ENCODE measurements around the gene RNF2.

The RNF2 gene

GRCh38 chr1:185083818-185084217 is 38.5 kb downstream of the RNF2 start:
- no peak overlapping the region for H3K4ac ChIP-seq (ENCODE audit: low read length)
- H3K18ac ChIP-seq (ENCODE audit: low read length) = no peak overlapping the region
- peaks cover 2 to 18% of the 10 kb centered on the region in 2 donors for H3K36me3 ChIP-seq (replicated peaks in 1 of 2; ENCODE audit: control insufficient read depth in 2 of 2, insufficient read depth in 2 of 2, low read length in 2 of 2)
- WGBS, 2 donors (ENCODE audit: extremely low coverage in 2 of 2, insufficient read length in 2 of 2, insufficient replicate concordance in 1 of 2) = no CpG with 5 or more reads among the region's 2 CpGs
- H4K91ac ChIP-seq (ENCODE audit: low read depth, low read length, poor library complexity) = no peak overlapping the region
- H3K14ac ChIP-seq (ENCODE audit: low read length) = no peak overlapping the region
- DNase-seq (ENCODE audit: low spot score) = no peak
- H2BK12ac ChIP-seq (ENCODE audit: low read length) = no peak overlapping the region
- H4K8ac ChIP-seq (ENCODE audit: low read depth, low read length) = no peak overlapping the region
- no peaks in the 10 kb centered on the region for H3K27me3 ChIP-seq (ENCODE audit: control insufficient read depth in 3 of 3, insufficient read depth in 3 of 3, low read depth in 1 of 3, low read length in 3 of 3)
- H2BK15ac ChIP-seq (ENCODE audit: low read length) = no peak overlapping the region
- no peak overlapping the region for H2BK120ac ChIP-seq (ENCODE audit: low read depth, low read length)
- no peak overlapping the region for H2BK5ac ChIP-seq (ENCODE audit: low read length)
- H3K23ac ChIP-seq (ENCODE audit: low read depth, low read length, poor library complexity) = no peak overlapping the region
- H3K4me3 ChIP-seq (ENCODE audit: low read length in 2 of 2) = no peak overlapping the region
- H3K9me3 ChIP-seq (replicated peaks in 1 of 2; ENCODE audit: control insufficient read depth in 2 of 2, insufficient read depth in 1 of 2, low read depth in 1 of 2, low read length in 2 of 2) = peaks cover 0 to 9% of the 10 kb centered on the region in 2 donors
- no peak overlapping the region for H3K9ac ChIP-seq (ENCODE audit: low read depth, low read length, poor library complexity)
- no peaks in the 10 kb centered on the region for H3K79me1 ChIP-seq (ENCODE audit: low read depth, low read length)
- H2AK5ac ChIP-seq (ENCODE audit: low read depth, low read length) = no peak overlapping the region
- H3K4me2 ChIP-seq (ENCODE audit: insufficient read depth, low read length, poor library complexity, severe bottlenecking) = no peak overlapping the region
- no peak overlapping the region for H2AFZ ChIP-seq (ENCODE audit: low read length)
- no peak overlapping the region for H3K27ac ChIP-seq (replicated peaks; ENCODE audit: low read length)
- no peaks in the 10 kb centered on the region for H3K4me1 ChIP-seq (ENCODE audit: control insufficient read depth in 2 of 2, insufficient read depth in 1 of 2, low read depth in 1 of 2, low read length in 2 of 2)

DNA sequence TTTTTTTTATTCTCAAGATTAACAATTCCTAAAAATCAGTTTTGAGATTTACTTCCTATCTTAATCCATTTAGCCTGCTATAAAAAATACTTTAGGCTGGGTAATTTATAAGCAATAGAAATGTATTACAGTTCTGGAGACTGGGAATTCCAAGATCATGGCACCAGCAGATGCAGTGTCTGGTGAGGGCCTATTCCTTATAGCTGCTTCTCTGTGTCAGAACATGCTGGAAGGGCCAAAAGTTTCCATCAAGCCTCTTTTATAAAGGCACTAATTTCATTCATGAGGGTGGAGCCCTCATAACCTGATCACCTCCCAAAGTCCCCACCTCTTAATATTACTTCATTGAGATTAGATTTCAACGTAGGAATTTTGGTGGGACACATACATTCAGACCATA is 41.7 kb downstream of the RNF2 start:
- Histone ChIP-seq H3K79me1 (ENCODE audit: low read depth, low read length) (peaks cover 1% of the 10 kb centered on the region), H2BK12ac (ENCODE audit: low read length) (no peak overlapping the region), H3K4me1 (ENCODE audit: control insufficient read depth in 2 of 2, insufficient read depth in 1 of 2, low read depth in 1 of 2, low read length in 2 of 2) (no peaks in the 10 kb centered on the region), H2BK15ac (ENCODE audit: low read length) (no peak overlapping the region), H4K8ac (ENCODE audit: low read depth, low read length) (no peak overlapping the region), H3K27me3 (ENCODE audit: control insufficient read depth in 3 of 3, insufficient read depth in 3 of 3, low read depth in 1 of 3, low read length in 3 of 3) (no peaks in the 10 kb centered on the region), H3K4me2 (ENCODE audit: insufficient read depth, low read length, poor library complexity, severe bottlenecking) (no peak overlapping the region), H2AFZ (ENCODE audit: low read length) (no peak overlapping the region), H3K36me3 (replicated peaks in 1 of 2; ENCODE audit: control insufficient read depth in 2 of 2, insufficient read depth in 2 of 2, low read length in 2 of 2) (peaks cover 9 to 49% of the 10 kb centered on the region in 2 donors), H3K18ac (ENCODE audit: low read length) (no peak overlapping the region), H3K9me3 (replicated peaks in 1 of 2; ENCODE audit: control insufficient read depth in 2 of 2, insufficient read depth in 1 of 2, low read depth in 1 of 2, low read length in 2 of 2) (peaks cover 0 to 7% of the 10 kb centered on the region in 2 donors), H3K4me3 (ENCODE audit: low read length in 2 of 2) (no peak overlapping the region), H2BK5ac (ENCODE audit: low read length) (no peak overlapping the region), H3K14ac (ENCODE audit: low read length) (no peak overlapping the region), H3K27ac (replicated peaks; ENCODE audit: low read length) (no peak overlapping the region), H3K4ac (ENCODE audit: low read length) (no peak overlapping the region), H2AK5ac (ENCODE audit: low read depth, low read length) (no peak overlapping the region), H3K9ac (ENCODE audit: low read depth, low read length, poor library complexity) (no peak overlapping the region), H4K91ac (ENCODE audit: low read depth, low read length, poor library complexity) (no peak overlapping the region), H3K23ac (ENCODE audit: low read depth, low read length, poor library complexity) (no peak overlapping the region), H2BK120ac (ENCODE audit: low read depth, low read length) (no peak overlapping the region)
- no peak for DNase-seq (ENCODE audit: low spot score)
- WGBS, 2 donors (ENCODE audit: extremely low coverage in 2 of 2, insufficient read length in 2 of 2, insufficient replicate concordance in 1 of 2) = no CpG with 5 or more reads among the region's 1 CpG

DNA sequence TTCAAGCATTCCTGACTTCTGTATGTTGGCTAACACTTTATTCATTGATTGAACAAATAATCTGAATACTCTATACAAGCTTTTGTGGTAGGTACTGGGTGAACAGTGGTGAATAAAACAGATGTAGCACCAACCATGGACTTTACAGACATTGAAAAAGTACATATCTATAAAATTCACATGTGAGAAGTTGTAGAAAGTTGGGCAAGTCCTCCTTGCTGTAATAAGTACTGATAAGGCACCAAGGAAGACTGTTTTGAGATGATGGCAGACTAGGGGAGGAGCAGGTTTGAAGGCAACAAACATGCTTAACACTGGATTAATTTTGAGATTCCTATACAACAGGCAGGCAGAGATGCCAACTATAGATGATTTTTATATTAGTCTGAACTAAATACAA is 42.4 kb downstream of the RNF2 start:
- Histone ChIP-seq H3K4me2 (ENCODE audit: insufficient read depth, low read length, poor library complexity, severe bottlenecking) (no peak overlapping the region), H2AFZ (ENCODE audit: low read length) (no peak overlapping the region), H2AK5ac (ENCODE audit: low read depth, low read length) (no peak overlapping the region), H3K9me3 (replicated peaks in 1 of 2; ENCODE audit: control insufficient read depth in 2 of 2, insufficient read depth in 1 of 2, low read depth in 1 of 2, low read length in 2 of 2) (peaks cover 0 to 7% of the 10 kb centered on the region in 2 donors), H2BK12ac (ENCODE audit: low read length) (no peak overlapping the region), H4K8ac (ENCODE audit: low read depth, low read length) (no peak overlapping the region), H3K9ac (ENCODE audit: low read depth, low read length, poor library complexity) (no peak overlapping the region), H2BK5ac (ENCODE audit: low read length) (no peak overlapping the region), H3K27me3 (ENCODE audit: control insufficient read depth in 3 of 3, insufficient read depth in 3 of 3, low read depth in 1 of 3, low read length in 3 of 3) (no peaks in the 10 kb centered on the region), H4K91ac (ENCODE audit: low read depth, low read length, poor library complexity) (no peak overlapping the region), H3K4me1 (ENCODE audit: control insufficient read depth in 2 of 2, insufficient read depth in 1 of 2, low read depth in 1 of 2, low read length in 2 of 2) (no peaks in the 10 kb centered on the region), H3K18ac (ENCODE audit: low read length) (no peak overlapping the region), H3K36me3 (replicated peaks in 1 of 2; ENCODE audit: control insufficient read depth in 2 of 2, insufficient read depth in 2 of 2, low read length in 2 of 2) (peaks cover 9 to 55% of the 10 kb centered on the region in 2 donors), H3K79me1 (ENCODE audit: low read depth, low read length) (peaks cover 1% of the 10 kb centered on the region), H3K4me3 (ENCODE audit: low read length in 2 of 2) (no peak overlapping the region), H2BK15ac (ENCODE audit: low read length) (no peak overlapping the region), H3K14ac (ENCODE audit: low read length) (no peak overlapping the region), H3K4ac (ENCODE audit: low read length) (no peak overlapping the region), H3K27ac (replicated peaks; ENCODE audit: low read length) (no peak overlapping the region), H3K23ac (ENCODE audit: low read depth, low read length, poor library complexity) (no peak overlapping the region), H2BK120ac (ENCODE audit: low read depth, low read length) (no peak overlapping the region)
- DNase-seq (ENCODE audit: low spot score) = no peak

DNA sequence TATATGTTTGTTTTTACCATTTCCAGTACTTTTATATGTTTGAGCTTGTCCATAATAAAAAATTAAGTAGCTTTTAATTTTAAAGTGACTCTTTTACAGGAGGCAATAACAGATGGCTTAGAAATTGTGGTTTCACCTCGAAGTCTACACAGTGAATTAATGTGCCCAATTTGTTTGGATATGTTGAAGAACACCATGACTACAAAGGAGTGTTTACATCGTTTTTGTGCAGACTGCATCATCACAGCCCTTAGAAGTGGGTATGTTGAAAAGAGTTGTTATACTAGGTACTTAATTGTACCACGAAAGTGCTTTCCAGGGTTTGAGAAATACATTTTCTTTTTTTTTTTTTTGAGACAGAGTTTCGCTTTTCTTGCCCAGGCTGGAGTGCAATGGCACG is 46.1 kb downstream of the RNF2 start:
- Histone ChIP-seq H3K9ac (ENCODE audit: low read depth, low read length, poor library complexity) (no peak overlapping the region), H2AFZ (ENCODE audit: low read length) (no peak overlapping the region), H3K27me3 (ENCODE audit: control insufficient read depth in 3 of 3, insufficient read depth in 3 of 3, low read depth in 1 of 3, low read length in 3 of 3) (no peaks in the 10 kb centered on the region), H3K79me1 (ENCODE audit: low read depth, low read length) (peaks cover 1% of the 10 kb centered on the region), H3K14ac (ENCODE audit: low read length) (no peak overlapping the region), H4K8ac (ENCODE audit: low read depth, low read length) (no peak overlapping the region), H3K18ac (ENCODE audit: low read length) (no peak overlapping the region), H3K23ac (ENCODE audit: low read depth, low read length, poor library complexity) (no peak overlapping the region), H3K36me3 (replicated peaks in 1 of 2; ENCODE audit: control insufficient read depth in 2 of 2, insufficient read depth in 2 of 2, low read length in 2 of 2) (peaks cover 12 to 92% of the 10 kb centered on the region in 2 donors), H4K91ac (ENCODE audit: low read depth, low read length, poor library complexity) (no peak overlapping the region), H3K9me3 (replicated peaks in 1 of 2; ENCODE audit: control insufficient read depth in 2 of 2, insufficient read depth in 1 of 2, low read depth in 1 of 2, low read length in 2 of 2) (peaks cover 0 to 2% of the 10 kb centered on the region in 2 donors), H2BK120ac (ENCODE audit: low read depth, low read length) (no peak overlapping the region), H2BK15ac (ENCODE audit: low read length) (no peak overlapping the region), H3K4me1 (ENCODE audit: control insufficient read depth in 2 of 2, insufficient read depth in 1 of 2, low read depth in 1 of 2, low read length in 2 of 2) (no peaks in the 10 kb centered on the region), H3K27ac (replicated peaks; ENCODE audit: low read length) (no peak overlapping the region), H2BK12ac (ENCODE audit: low read length) (no peak overlapping the region), H2AK5ac (ENCODE audit: low read depth, low read length) (no peak overlapping the region), H3K4me2 (ENCODE audit: insufficient read depth, low read length, poor library complexity, severe bottlenecking) (no peak overlapping the region), H3K4ac (ENCODE audit: low read length) (no peak overlapping the region), H3K4me3 (ENCODE audit: low read length in 2 of 2) (no peak overlapping the region), H2BK5ac (ENCODE audit: low read length) (no peak overlapping the region)
- WGBS, 2 donors (ENCODE audit: extremely low coverage in 2 of 2, insufficient read length in 2 of 2, insufficient replicate concordance in 1 of 2) = no CpG with 5 or more reads among the region's 5 CpGs
- no peak for DNase-seq (ENCODE audit: low spot score)

All from neuronal stem cell (in vitro differentiated cells).